ENCODE data around the gene PUDP.
"Not testable (repeated sequence)": the region's sequence is repeated elsewhere in the genome, so short reads cannot be mapped to it uniquely, and the experiment has no call there.

The PUDP gene

DNA sequence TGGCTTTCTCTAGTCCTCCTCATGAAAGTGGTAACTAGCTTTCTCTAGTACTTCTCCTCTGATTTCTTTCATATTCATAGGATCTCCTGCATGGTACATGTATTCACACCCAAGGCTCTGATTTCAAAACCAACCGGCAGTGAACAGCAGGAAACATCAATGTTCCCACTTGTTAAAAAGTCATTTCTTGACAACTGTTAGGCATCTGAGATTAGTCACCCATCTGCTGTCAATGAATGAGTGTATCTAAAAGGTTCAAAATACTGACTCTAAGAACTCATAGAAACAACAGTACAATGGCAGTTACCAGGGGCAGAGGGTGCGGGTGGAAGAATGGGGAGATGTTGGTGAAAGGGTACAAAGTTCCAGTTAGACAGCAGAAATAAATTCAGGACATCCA, 31.5 kb upstream of the PUDP start:
- TF ChIP-seq, protein P1, sequence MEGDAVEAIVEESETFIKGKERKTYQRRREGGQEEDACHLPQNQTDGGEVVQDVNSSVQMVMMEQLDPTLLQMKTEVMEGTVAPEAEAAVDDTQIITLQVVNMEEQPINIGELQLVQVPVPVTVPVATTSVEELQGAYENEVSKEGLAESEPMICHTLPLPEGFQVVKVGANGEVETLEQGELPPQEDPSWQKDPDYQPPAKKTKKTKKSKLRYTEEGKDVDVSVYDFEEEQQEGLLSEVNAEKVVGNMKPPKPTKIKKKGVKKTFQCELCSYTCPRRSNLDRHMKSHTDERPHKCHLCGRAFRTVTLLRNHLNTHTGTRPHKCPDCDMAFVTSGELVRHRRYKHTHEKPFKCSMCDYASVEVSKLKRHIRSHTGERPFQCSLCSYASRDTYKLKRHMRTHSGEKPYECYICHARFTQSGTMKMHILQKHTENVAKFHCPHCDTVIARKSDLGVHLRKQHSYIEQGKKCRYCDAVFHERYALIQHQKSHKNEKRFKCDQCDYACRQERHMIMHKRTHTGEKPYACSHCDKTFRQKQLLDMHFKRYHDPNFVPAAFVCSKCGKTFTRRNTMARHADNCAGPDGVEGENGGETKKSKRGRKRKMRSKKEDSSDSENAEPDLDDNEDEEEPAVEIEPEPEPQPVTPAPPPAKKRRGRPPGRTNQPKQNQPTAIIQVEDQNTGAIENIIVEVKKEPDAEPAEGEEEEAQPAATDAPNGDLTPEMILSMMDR (IDR thresholded peaks at IDR 0.05; ENCODE audit: low read depth, low read length), result no peak
- H3K4me3 ChIP-seq (ENCODE audit: low read depth, low read length), result no peak overlapping the region

DNA sequence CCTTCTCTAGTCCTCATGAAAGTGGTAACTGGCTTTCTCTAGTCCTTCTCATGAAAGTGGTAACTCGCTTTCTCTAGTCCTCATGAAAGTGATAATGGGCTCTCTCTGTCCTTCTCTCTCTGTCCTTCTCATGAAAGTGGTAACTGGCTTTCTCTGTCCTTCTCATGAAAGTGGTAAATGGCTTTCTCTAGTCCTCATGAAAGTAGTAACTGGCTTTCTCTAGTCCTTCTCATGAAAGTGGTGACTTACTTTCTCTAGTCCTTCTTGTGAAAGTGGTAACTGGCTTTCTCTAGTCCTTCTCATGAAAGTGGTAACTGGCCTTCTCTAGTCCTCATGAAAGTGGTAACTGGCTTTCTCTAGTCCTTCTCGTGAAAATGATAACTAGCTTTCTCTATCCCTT, 30.9 kb upstream of the PUDP start:
- H3K4me3 ChIP-seq (ENCODE audit: low read depth, low read length), result not testable (repeated sequence)

DNA sequence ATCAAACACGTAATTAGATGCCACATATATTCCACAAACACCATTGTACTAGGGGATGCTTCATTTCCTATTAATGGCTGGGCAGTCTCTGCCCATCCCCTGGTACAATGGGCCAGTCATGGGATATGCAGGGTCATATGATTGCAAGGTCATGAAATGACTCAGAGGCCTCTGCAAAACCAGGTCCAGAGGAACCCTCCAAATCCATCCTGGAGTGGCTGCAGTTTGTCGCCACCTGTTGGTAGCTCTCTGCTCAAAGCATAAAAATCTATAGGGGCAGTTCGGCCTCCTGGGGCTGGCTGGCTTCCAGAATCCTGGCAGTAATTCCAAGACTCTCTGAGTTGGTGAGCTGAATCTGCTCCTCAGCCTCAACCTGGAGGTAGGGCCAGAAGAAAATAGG, 22.9 kb upstream of the PUDP start:
- TF ChIP-seq, protein P1 (IDR thresholded peaks at IDR 0.05; ENCODE audit: low read depth, low read length), result peak; percentile 22; the same call in 1 of the 2 replicates

DNA sequence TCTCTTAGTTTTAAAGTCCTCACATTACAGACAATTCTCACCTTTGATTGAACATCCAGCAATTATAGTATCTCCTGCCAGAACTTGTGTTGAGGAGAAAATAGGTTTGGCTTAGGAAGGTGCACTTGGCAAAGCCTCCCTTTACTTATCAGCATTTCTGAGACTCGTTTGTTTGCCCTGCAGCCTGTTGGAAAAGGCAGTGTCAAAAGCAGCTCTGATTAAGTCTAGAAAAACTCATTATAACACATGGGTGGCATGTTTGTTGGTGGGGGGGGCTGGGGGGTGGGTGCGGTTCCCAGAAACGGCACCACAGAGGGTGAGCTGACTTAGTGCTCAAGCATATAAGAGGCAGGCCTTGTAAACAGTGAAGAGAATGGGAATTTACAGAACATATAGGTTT, 21.7 kb upstream of the PUDP start:
- H3K4me3 ChIP-seq (ENCODE audit: low read depth, low read length), result no peak overlapping the region
- TF ChIP-seq, protein P1 (IDR thresholded peaks at IDR 0.05; ENCODE audit: low read depth, low read length), result no peak

More for the DNA sequence above, 22.9 kb upstream of the PUDP start:
- H3K4me3 ChIP-seq (ENCODE audit: low read depth, low read length), result no peak overlapping the region

DNA sequence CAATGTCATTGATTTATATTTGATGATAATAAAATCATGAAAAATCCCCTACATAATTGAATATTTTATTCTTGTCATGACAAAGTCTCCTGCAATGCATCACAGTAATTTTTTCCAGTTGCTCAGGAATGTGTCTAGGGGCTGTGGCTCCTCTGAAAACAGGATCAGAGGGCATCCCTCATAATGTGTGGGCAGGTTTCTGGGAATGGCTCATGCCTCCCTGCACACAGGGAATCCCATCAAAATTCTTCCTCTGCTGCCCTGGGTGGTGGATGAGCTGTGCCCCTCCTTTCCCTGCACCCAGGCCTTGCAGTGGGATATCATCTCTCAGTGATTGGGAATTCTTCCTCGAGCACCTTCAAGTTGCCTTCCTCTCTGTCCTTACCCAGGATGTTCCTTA, 20.4 kb upstream of the PUDP start:
- H3K4me3 ChIP-seq (ENCODE audit: low read depth, low read length), result no peak overlapping the region
- TF ChIP-seq, protein P1 (IDR thresholded peaks at IDR 0.05; ENCODE audit: low read depth, low read length), result no peak

DNA sequence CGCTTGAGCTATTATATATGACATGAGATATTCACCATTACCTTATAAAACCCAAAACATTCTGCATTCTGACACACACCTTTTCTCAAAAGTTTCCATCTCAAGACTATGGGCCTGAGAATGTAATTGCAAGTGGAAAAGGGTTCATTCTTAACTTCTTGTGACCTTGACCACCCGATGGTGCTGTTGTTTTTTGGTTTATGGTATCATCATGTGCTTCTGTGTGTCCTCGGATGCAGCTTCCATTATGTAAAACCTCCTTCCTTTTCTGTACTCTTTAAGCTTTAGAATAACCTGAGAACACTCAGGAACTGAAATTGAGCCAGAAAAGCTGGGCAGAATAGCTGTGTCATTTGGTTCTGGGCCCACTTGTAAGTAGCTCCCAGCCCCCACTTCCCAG, 16.2 kb upstream of the PUDP start:
- TF ChIP-seq, protein P1 (IDR thresholded peaks at IDR 0.05; ENCODE audit: low read depth, low read length), result no peak
- H3K4me3 ChIP-seq (ENCODE audit: low read depth, low read length), result no peak overlapping the region

DNA sequence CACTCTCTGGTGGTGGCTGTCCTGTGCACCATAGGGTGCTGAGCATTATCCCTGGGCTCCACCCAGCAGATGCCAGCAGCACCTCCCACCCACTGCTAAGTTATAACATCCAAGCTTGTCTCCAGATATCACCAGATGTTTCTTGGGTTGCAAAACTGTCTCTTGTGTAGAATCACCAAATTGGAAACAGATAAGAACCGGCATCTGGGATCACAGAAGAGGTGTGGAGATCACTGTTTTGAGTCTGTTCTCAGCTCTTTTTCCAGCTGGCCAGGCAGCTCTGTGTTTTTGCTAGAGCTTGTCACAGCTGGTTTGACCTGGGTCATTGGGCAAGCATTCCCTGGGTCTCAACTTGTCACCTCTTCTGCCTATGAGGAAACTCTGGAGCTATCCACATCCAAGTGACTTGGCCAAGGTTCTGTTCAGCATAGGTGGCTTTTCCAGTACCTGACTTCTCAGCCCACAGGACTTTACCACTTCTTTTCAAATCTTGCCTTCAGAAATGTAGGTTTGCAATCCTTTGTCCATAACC, 15.3 kb upstream of the PUDP start:
- no peak overlapping the region for H3K4me3 ChIP-seq (ENCODE audit: low read depth, low read length)
- TF ChIP-seq, protein P1 (IDR thresholded peaks at IDR 0.05; ENCODE audit: low read depth, low read length), result no peak

DNA sequence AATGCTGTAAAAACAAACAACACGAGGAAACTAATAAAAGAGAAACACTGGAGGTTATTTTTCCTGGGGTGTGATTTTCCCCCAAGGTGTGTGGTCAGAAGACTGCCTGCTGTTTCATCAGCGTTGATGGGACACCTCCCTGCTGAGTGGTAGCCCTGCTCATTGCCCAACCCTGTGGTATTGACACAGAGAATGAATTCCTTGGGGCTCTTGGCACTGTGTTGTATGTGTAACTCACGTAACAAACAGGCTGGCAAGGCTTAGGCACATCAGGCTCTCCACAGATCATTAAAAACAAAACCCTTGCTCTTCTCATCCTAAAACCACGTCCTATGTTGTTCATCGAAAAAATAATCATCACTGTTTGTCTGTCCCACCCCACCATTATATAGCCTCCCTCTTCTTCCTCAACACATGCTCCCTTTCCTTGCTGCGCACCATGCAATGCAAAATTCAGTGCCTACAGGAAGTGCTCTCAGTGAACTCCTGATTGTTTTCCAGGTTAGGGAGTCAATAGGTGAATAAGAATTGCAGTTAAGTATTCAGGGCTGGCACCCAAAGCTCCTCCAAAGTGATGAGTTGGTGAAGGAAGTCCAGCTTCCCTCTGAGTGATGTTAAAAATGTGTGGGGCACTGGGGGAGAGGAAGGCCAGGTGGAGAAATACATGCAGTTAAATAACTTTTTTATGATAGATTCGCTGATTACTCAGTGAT, 11.4 kb upstream of the PUDP start:
- TF ChIP-seq, protein P1 (IDR thresholded peaks at IDR 0.05; ENCODE audit: low read depth, low read length), result no peak
- H3K4me3 ChIP-seq (ENCODE audit: low read depth, low read length), result no peak overlapping the region

Data from WI38 (cell line).